Left ventricle myocardium inferior (tissue), 1 donor: ENCODE results near the gene UBE2E2. TPM values are rescaled to one million over a fixed set of nuclear protein-coding genes. Genes with fewer than 3 reads are reported as not detected.

ENCODE experiments used
- DNase-seq: peaks from one replicate; pipeline ENCODE4 v3.0.0-alpha.2; 2020
- H3K27ac ChIP-seq: fragments of 200-600 bp; replicated peaks from 2 replicates; pipeline ENCODE4 v1.8.0; 2021
- H3K27me3 ChIP-seq: fragments of 200-600 bp; 2 replicates; pipeline ENCODE4 v1.8.0; 2021; ENCODE audit warnings: low read depth
- H3K36me3 ChIP-seq: fragments of 200-600 bp; 2 replicates; pipeline ENCODE4 v1.8.0; 2021
- H3K4me1 ChIP-seq: fragments of 200-600 bp; 2 replicates; pipeline ENCODE4 v1.8.0; 2021
- H3K4me3 ChIP-seq: fragments of 200-600 bp; 2 replicates; pipeline ENCODE4 v1.8.0; 2021; ENCODE audit warnings: mild to moderate bottlenecking, moderate library complexity
- H3K9me3 ChIP-seq: fragments of 200-600 bp; replicated peaks from 2 replicates; pipeline ENCODE4 v1.8.0; 2021
- intact Hi-C: fragments of 100-400 bp; cut with micrococcal nuclease; formaldehyde crosslinking; loops from one replicate; pipeline ENCODE4 v1.11.0; 2022
- total RNA-seq: library from RNA; stranded (reverse); fragmentation: NEBNext Ultra II Directional; extraction: Animal tissue kit (Norgen Biotek cat#: 25700); gene quantifications from one replicate; pipeline ENCODE4 v1.2.1, GENCODE V29; 2021
- TF ChIP-seq, protein P1 (sequence below): fragments of 200-600 bp; IDR thresholded peaks from 2 replicates; pipeline ENCODE4 v1.8.0; 2021; ENCODE audit warnings: antibody characterized with exemption, mild to moderate bottlenecking, borderline replicate concordance
- donor health status: DM: no; HTN: yes; CAD: no; lungs with severe emphysema.

UBE2E2 gene
- total RNA-seq, 1 donor from 2014 or later = 47.2 TPM

DNA sequence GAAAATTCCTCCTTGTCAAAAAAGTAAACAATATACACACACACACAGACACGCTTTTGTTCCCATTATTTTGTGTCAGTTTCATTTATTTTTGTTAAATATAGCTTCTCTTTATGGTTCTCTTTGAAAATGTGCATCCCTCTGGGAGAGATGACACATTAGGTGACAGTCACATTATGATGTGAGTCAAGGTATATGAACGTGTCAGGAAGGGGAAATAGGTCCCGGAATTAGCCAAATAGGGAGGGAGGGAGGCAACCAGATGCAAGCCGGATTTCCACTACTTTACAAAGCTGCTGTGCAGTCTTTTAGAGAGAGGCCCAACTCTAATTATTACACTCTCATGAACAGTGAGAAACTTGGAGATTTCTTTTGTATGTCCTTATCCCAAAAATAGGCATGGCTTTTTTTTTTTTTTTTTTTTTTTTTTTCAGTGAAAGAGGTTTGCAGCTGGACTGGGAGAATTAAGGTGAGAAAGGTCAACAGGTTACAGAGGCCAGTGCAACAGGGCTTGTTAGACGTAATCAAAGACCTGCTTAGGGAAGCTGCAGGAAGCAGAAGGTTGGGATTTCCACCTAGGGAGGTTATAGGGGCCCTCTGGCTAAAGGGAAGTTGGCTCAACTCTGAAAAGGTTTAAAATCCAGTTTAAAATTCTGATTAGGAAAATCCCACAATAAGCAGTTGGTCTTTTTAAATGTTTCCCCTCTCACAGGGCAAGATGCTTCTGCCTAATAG is 362.1 kb downstream of the UBE2E2 start:
- TF ChIP-seq, protein P1, sequence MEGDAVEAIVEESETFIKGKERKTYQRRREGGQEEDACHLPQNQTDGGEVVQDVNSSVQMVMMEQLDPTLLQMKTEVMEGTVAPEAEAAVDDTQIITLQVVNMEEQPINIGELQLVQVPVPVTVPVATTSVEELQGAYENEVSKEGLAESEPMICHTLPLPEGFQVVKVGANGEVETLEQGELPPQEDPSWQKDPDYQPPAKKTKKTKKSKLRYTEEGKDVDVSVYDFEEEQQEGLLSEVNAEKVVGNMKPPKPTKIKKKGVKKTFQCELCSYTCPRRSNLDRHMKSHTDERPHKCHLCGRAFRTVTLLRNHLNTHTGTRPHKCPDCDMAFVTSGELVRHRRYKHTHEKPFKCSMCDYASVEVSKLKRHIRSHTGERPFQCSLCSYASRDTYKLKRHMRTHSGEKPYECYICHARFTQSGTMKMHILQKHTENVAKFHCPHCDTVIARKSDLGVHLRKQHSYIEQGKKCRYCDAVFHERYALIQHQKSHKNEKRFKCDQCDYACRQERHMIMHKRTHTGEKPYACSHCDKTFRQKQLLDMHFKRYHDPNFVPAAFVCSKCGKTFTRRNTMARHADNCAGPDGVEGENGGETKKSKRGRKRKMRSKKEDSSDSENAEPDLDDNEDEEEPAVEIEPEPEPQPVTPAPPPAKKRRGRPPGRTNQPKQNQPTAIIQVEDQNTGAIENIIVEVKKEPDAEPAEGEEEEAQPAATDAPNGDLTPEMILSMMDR = no peak
- intact Hi-C loops = no loop called here
- H3K4me1 ChIP-seq = peaks cover 18% of the 10 kb centered on the region
- H3K36me3 ChIP-seq = no peaks in the 10 kb centered on the region
- no peak overlapping the region for H3K4me3 ChIP-seq
- H3K27me3 ChIP-seq = no peaks in the 10 kb centered on the region
- H3K27ac ChIP-seq = no peak overlapping the region
- DNase-seq = no peak
- H3K9me3 ChIP-seq = peaks cover 6% of the 10 kb centered on the region

DNA sequence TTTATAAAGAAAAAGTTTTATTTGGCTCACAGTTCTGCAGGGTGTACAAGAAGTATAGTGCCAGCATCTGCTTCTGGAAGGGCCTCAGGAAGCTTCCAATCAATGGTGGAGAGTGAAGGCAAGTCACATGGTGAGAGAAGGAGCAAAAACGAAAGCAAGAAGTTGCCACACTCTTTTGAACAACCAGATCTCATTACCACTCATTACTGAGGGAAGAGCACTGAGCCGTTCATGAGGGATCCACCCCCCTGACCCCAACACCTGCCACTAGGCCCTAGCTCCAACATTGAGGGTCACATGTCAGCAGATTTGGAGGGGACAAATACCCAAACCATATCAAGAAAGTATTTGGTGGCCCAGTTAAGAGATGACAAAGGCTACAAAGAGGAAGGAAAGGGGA is 363.4 kb downstream of the UBE2E2 start:
- Histone ChIP-seq H3K9me3 (no peaks in the 10 kb centered on the region), H3K36me3 (no peaks in the 10 kb centered on the region), H3K27me3 (no peaks in the 10 kb centered on the region), H3K4me3 (no peak overlapping the region), H3K4me1 (peaks cover 18% of the 10 kb centered on the region), H3K27ac (no peak overlapping the region)
- no peak for DNase-seq
- intact Hi-C loops = no loop called here
- TF ChIP-seq, protein P1 = no peak

DNA sequence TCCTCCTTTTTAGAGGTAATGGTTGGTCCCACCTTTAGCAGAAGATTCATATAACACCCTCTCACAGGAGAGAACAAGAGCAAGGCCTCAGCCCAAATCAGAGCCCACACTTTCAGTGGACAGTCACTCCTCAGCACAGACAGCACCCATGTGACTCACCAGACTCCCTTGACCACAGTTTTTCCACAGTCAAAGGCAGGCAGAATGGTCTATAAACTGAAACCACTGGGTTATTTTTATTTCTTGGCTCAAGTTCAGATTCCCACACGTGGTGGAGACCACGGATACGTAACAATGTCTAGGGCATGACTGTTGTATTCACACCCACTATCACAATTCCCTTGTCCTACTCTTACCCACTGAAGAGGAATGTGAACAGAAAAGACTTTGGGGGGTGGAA is 364.8 kb downstream of the UBE2E2 start:
- no peak overlapping the region for H3K27ac ChIP-seq
- intact Hi-C loops = no loop called here
- DNase-seq = no peak

DNA sequence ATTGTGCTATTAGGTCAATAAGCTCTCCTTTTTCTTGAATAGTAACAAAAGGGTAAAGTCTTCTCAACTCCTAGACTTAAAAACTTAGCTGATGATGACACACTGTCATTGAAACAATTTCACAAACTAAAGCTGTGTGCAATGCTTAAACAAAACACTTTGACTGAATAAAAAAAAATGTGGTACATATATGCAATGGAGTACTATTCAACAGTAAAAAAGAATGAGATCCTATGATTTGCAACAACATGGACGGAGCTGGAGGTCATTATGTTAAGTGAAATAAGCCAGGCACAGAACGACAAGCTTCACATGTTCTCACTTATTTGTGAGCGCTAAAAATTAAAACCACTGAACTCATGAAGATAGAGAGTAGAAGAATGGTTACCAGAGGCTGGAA is 370.7 kb downstream of the UBE2E2 start:
- H3K9me3 ChIP-seq = peaks cover 9% of the 10 kb centered on the region
- H3K4me3 ChIP-seq = no peak overlapping the region
- H3K27me3 ChIP-seq = no peaks in the 10 kb centered on the region
- H3K4me1 ChIP-seq = no peaks in the 10 kb centered on the region
- H3K27ac ChIP-seq = no peak overlapping the region
- TF ChIP-seq, protein P1 = no peak
- DNase-seq = no peak
- intact Hi-C loops = no loop called here
- H3K36me3 ChIP-seq = no peaks in the 10 kb centered on the region

More for the DNA sequence above, 364.8 kb downstream of the UBE2E2 start:
- Histone ChIP-seq H3K36me3 (no peaks in the 10 kb centered on the region), H3K4me3 (no peak overlapping the region), H3K27me3 (no peaks in the 10 kb centered on the region), H3K9me3 (no peaks in the 10 kb centered on the region), H3K4me1 (peaks cover 18% of the 10 kb centered on the region)
- TF ChIP-seq, protein P1 = no peak

DNA sequence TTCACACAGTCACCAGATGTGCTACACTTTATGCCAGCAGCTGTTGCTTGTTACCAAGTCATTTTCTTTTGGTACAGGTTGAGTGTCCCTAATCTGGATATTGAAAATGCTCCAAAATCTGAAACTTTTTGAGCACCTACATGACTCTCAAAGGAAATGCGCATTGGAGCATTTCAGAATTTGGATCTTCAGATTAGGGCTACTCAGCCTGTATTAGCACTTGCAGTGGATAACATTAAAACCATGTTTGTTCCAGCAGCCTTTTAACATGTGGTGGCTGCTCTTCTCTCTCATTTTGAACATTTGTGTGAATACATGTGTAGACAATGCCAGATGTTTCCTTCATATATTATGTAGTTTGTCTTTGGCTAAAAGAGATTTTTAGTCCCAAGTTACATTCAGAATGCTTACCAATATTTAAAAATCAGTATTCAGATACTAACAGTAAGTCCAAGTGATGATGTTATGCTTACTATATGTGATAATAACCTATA is 371.7 kb downstream of the UBE2E2 start:
- DNase-seq = no peak
- Histone ChIP-seq H3K27ac (no peak overlapping the region), H3K36me3 (no peaks in the 10 kb centered on the region), H3K9me3 (peaks cover 9% of the 10 kb centered on the region), H3K4me1 (no peaks in the 10 kb centered on the region), H3K27me3 (no peaks in the 10 kb centered on the region), H3K4me3 (no peak overlapping the region)
- TF ChIP-seq, protein P1 = no peak
- intact Hi-C loops = no loop called here
